Lower lobe of right lung (tissue), 2 donors: ENCODE measurements around the gene CSNK1A1L. TPM values are rescaled to one million over a fixed set of nuclear protein-coding genes. Genes with fewer than 3 reads are reported as not detected.

Experiments
- ATAC-seq, 2 donors: fragments of 200-7000 bp; cut with Tn5 transposase; one replicate each; pipeline ENCODE4 v1.9.1; 2020 to 2022; ENCODE audit warnings: mild to moderate bottlenecking in 2 of 2, moderate library complexity in 2 of 2
- DNase-seq: peaks from one replicate; pipeline ENCODE4 v3.0.0-alpha.2; 2020
- H3K27ac ChIP-seq: fragments of 200-600 bp; one replicate; pipeline ENCODE4 v1.8.0; 2022
- H3K27me3 ChIP-seq: fragments of 200-600 bp; one replicate; pipeline ENCODE4 v1.8.0; 2022; ENCODE audit warnings: low read depth
- H3K36me3 ChIP-seq: fragments of 200-600 bp; one replicate; pipeline ENCODE4 v1.8.0; 2022; ENCODE audit warnings: mild to moderate bottlenecking
- H3K4me1 ChIP-seq: fragments of 200-600 bp; one replicate; pipeline ENCODE4 v1.8.0; 2022
- H3K4me3 ChIP-seq: fragments of 200-600 bp; one replicate; pipeline ENCODE4 v1.8.0; 2022; ENCODE audit warnings: mild to moderate bottlenecking
- H3K9me3 ChIP-seq: fragments of 200-600 bp; one replicate; pipeline ENCODE4 v1.8.0; 2022
- intact Hi-C: fragments of 100-400 bp; cut with DNase I; formaldehyde crosslinking; loops from one replicate; pipeline ENCODE4 v1.11.0; 2022
- total RNA-seq: library from RNA; stranded (reverse); fragmentation: NEBNext Ultra II Directional; extraction: Animal tissue kit (Norgen Biotek cat#: 25700); gene quantifications from one replicate; pipeline ENCODE4 v1.2.1, GENCODE V29; 2021
- TF ChIP-seq, protein P1 (sequence below): fragments of 200-600 bp; IDR thresholded peaks from one replicate; pipeline ENCODE4 v1.8.0; 2022; ENCODE audit warnings: antibody characterized with exemption, mild to moderate bottlenecking
- donor health status: DM: no; HTN: yes; CAD: no; lungs with severe emphysema.

Gene CSNK1A1L
- total RNA-seq, 1 donor from 2014 or later, result not detected

DNA sequence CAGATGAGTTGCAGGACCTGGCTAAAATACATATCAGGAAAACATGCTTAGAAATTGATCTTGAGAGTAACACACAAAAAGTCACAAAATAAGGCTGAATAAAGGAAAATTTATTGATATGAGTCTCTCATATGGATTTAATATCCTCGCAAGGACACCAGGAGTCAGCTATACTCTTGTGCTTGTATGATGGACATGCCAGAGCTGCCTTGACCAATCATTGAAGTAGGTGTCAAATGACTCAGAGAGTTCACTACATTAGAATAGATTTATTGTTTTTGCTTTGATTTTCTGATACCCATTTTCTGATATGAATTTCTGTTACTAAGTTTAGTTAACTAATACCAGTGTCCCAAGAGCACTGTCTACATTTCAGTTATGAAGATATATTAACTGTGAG, 37.4 kb upstream of the CSNK1A1L start:
- Histone ChIP-seq H3K27ac (no peak overlapping the region), H3K4me3 (no peak overlapping the region), H3K9me3 (no peaks in the 10 kb centered on the region), H3K4me1 (no peaks in the 10 kb centered on the region), H3K27me3 (no peaks in the 10 kb centered on the region), H3K36me3 (no peaks in the 10 kb centered on the region)
- intact Hi-C loops, result no loop called here
- no peak for ATAC-seq
- no peak for DNase-seq
- TF ChIP-seq, protein P1, sequence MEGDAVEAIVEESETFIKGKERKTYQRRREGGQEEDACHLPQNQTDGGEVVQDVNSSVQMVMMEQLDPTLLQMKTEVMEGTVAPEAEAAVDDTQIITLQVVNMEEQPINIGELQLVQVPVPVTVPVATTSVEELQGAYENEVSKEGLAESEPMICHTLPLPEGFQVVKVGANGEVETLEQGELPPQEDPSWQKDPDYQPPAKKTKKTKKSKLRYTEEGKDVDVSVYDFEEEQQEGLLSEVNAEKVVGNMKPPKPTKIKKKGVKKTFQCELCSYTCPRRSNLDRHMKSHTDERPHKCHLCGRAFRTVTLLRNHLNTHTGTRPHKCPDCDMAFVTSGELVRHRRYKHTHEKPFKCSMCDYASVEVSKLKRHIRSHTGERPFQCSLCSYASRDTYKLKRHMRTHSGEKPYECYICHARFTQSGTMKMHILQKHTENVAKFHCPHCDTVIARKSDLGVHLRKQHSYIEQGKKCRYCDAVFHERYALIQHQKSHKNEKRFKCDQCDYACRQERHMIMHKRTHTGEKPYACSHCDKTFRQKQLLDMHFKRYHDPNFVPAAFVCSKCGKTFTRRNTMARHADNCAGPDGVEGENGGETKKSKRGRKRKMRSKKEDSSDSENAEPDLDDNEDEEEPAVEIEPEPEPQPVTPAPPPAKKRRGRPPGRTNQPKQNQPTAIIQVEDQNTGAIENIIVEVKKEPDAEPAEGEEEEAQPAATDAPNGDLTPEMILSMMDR, result no peak

GRCh38 chr13:37141011-37141410, 35.5 kb upstream of the CSNK1A1L start:
- no peak for ATAC-seq
- TF ChIP-seq, protein P1, result no peak
- no peaks in the 10 kb centered on the region for H3K27me3 ChIP-seq
- H3K9me3 ChIP-seq, result no peaks in the 10 kb centered on the region
- no peak for DNase-seq
- no peaks in the 10 kb centered on the region for H3K4me1 ChIP-seq
- no peaks in the 10 kb centered on the region for H3K36me3 ChIP-seq
- no peak overlapping the region for H3K27ac ChIP-seq
- intact Hi-C loops, result no loop called here
- no peak overlapping the region for H3K4me3 ChIP-seq

- H3K27me3 ChIP-seq, result no peaks in the 10 kb centered on the region
- intact Hi-C loops, result no loop called here
- H3K27ac ChIP-seq, result no peak overlapping the region
- no peaks in the 10 kb centered on the region for H3K36me3 ChIP-seq
- H3K9me3 ChIP-seq, result no peaks in the 10 kb centered on the region
- ATAC-seq, result no peak
- H3K4me1 ChIP-seq, result no peaks in the 10 kb centered on the region
- TF ChIP-seq, protein P1, result no peak
- no peak for DNase-seq
- no peak overlapping the region for H3K4me3 ChIP-seq
Observed at GRCh38 chr13:37139356-37139755, 33.9 kb upstream of the CSNK1A1L start.

DNA sequence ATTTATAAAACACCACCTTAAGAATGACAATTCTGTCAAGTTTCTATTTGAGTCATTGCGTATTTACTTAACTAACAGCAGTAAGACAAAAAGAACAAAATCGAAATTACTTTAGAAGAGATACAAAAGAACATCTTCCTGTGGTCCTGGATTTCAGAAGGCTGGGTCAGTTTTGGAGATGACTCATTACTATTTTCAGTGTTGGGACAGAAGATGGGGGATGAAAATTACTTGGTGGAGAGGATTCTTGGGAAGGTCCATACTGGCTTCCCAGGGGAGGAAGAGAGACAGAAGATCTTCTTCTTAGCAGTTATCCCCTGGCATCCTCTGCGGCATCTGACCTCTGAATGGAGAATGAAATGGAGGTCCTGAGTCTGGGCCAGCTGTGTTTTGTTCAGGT, 33.5 kb upstream of the CSNK1A1L start:
- DNase-seq (no peak), ATAC-seq (no peak)
- Histone ChIP-seq H3K27me3 (no peaks in the 10 kb centered on the region), H3K36me3 (no peaks in the 10 kb centered on the region), H3K9me3 (no peaks in the 10 kb centered on the region), H3K4me3 (no peak overlapping the region), H3K4me1 (no peaks in the 10 kb centered on the region), H3K27ac (no peak overlapping the region)
- intact Hi-C loops, result no loop called here
- TF ChIP-seq, protein P1, result no peak

DNA sequence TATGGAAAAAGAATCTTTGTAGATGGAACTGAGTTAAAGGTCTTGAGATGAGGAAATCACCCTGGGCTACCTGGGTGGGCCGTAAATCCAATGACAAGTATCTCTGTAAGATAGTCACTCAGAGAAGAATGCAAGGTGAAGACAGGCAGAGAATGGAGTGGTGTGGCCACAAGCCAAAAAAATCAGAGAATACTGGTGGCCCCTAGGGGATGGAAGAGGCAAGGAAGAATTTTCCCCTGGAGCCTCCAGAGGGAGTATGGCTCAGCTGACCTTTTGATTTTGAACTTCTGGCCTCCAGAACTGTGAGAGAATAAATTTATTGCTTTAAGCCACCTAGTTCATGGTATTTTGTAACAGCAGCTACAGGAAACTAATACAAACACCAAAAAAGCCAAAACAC, 32.7 kb upstream of the CSNK1A1L start:
- ATAC-seq (no peak), DNase-seq (no peak)
- no peaks in the 10 kb centered on the region for H3K4me1 ChIP-seq
- H3K9me3 ChIP-seq, result no peaks in the 10 kb centered on the region
- no peak overlapping the region for H3K4me3 ChIP-seq
- TF ChIP-seq, protein P1, result no peak
- no peaks in the 10 kb centered on the region for H3K36me3 ChIP-seq
- no peaks in the 10 kb centered on the region for H3K27me3 ChIP-seq
- no peak overlapping the region for H3K27ac ChIP-seq
- intact Hi-C loops, result no loop called here

- Histone ChIP-seq H3K27me3 (no peaks in the 10 kb centered on the region), H3K4me1 (no peaks in the 10 kb centered on the region), H3K27ac (no peak overlapping the region), H3K4me3 (no peak overlapping the region), H3K36me3 (no peaks in the 10 kb centered on the region), H3K9me3 (no peaks in the 10 kb centered on the region)
- DNase-seq (no peak), ATAC-seq (no peak)
- intact Hi-C loops, result no loop called here
- TF ChIP-seq, protein P1, result no peak
Observed at GRCh38 chr13:37136633-37137032, 31.2 kb upstream of the CSNK1A1L start.
